MM.1S (cell line): ENCODE measurements around the gene EVL.

Source experiments
- DNase-seq: peaks from one replicate; pipeline ENCODE4 v3.0.0-alpha.2; 2015
- H2AFZ ChIP-seq: fragments of 300-600 bp; sonication (generic); 2 replicates; pipeline ENCODE4 v1.6.0; 2016; ENCODE audit warnings: antibody characterized with exemption, low read length
- H3F3A ChIP-seq: fragments of 300-600 bp; sonication (generic); 2 replicates; pipeline ENCODE4 v1.6.1; 2016; ENCODE audit warnings: mild to moderate bottlenecking, antibody characterized with exemption, low read length, moderate library complexity, mixed read lengths; ENCODE audit not compliant: insufficient read depth
- H3K27ac ChIP-seq: fragments of 300-600 bp; sonication (generic); 2 replicates; pipeline ENCODE4 v1.5.1; 2016; ENCODE audit warnings: mild to moderate bottlenecking, low read length
- H3K27me3 ChIP-seq: fragments of 300-600 bp; sonication (generic); replicated peaks from 2 replicates; pipeline ENCODE4 v1.6.0; 2016; ENCODE audit warnings: low read length; ENCODE audit not compliant: insufficient read depth
- H3K36me3 ChIP-seq: fragments of 300-600 bp; sonication (generic); replicated peaks from 2 replicates; pipeline ENCODE4 v1.6.1; 2016; ENCODE audit warnings: mild to moderate bottlenecking, low read length, mixed read lengths; ENCODE audit not compliant: insufficient read depth
- H3K4me1 ChIP-seq: fragments of 300-600 bp; sonication (generic); 2 replicates; pipeline ENCODE4 v1.6.1; 2016; ENCODE audit warnings: low read length, mixed read lengths
- H3K4me2 ChIP-seq: fragments of 300-600 bp; sonication (generic); 2 replicates; pipeline ENCODE4 v1.6.0; 2016; ENCODE audit warnings: low read depth, low read length
- H3K4me3 ChIP-seq: fragments of 300-600 bp; sonication (generic); 2 replicates; pipeline ENCODE4 v1.5.1; 2016; ENCODE audit warnings: low read length, mixed read lengths
- H3K79me2 ChIP-seq: fragments of 300-600 bp; sonication (generic); 2 replicates; pipeline ENCODE4 v1.6.1; 2016; ENCODE audit warnings: mixed run types, low read length, mixed read lengths
- H3K9ac ChIP-seq: fragments of 300-600 bp; sonication (generic); 2 replicates; pipeline ENCODE4 v1.6.1; 2016; ENCODE audit warnings: low read length, mixed read lengths
- H3K9me2 ChIP-seq: fragments of 300-600 bp; sonication (generic); replicated peaks from 2 replicates; pipeline ENCODE4 v1.6.1; 2016; ENCODE audit warnings: mild to moderate bottlenecking, low read length, mixed read lengths; ENCODE audit not compliant: insufficient read depth
- H3K9me3 ChIP-seq: fragments of 300-600 bp; sonication (generic); replicated peaks from 2 replicates; pipeline ENCODE4 v1.6.1; 2016; ENCODE audit warnings: mild to moderate bottlenecking, low read length, mixed read lengths; ENCODE audit not compliant: insufficient read depth
- H4K20me1 ChIP-seq: fragments of 300-600 bp; sonication (generic); 2 replicates; pipeline ENCODE4 v1.6.1; 2016; ENCODE audit warnings: mild to moderate bottlenecking, low read length, moderate library complexity, mixed read lengths; ENCODE audit not compliant: insufficient read depth
- CTCF ChIP-seq: fragments of 300-600 bp; sonication (generic); IDR thresholded peaks from 2 replicates; pipeline ENCODE4 v1.5.1; 2016; ENCODE audit warnings: antibody characterized with exemption, low read length, mixed read lengths
- EZH2 ChIP-seq: fragments of 300-600 bp; sonication (generic); optimal IDR thresholded peaks from 2 replicates; pipeline ENCODE3; 2017; ENCODE audit warnings: low read depth, mild to moderate bottlenecking, antibody characterized with exemption, low read length, mixed read lengths
- EZH2phosphoT487 ChIP-seq: fragments of 300-600 bp; sonication (generic); IDR thresholded peaks from 2 replicates; pipeline ENCODE4 v1.6.1; 2018; ENCODE audit warnings: antibody characterized with exemption, low read length

EVL gene

GRCh38 chr14:100152091-100152490 is 86.9 kb downstream of the EVL start:
- DNase-seq: no peak
- Histone ChIP-seq H3K9me2 (no peaks in the 10 kb centered on the region), H3K4me3 (no peak overlapping the region)

GRCh38 chr14:100153560-100153959 is 88.3 kb downstream of the EVL start:
- no peak overlapping the region for H3K4me3 ChIP-seq

More at GRCh38 chr14:100152091-100152490, 86.9 kb downstream of the EVL start:
- Histone ChIP-seq H3K9me3 (no peaks in the 10 kb centered on the region), H3K4me1 (no peaks in the 10 kb centered on the region), H3K27ac (no peak overlapping the region), H3K27me3 (no peaks in the 10 kb centered on the region; the same call in 1 of the 2 replicates), H3K36me3 (no peaks in the 10 kb centered on the region), H3K79me2 (no peaks in the 10 kb centered on the region), H4K20me1 (no peaks in the 10 kb centered on the region), H3F3A (no peaks in the 10 kb centered on the region), H3K9ac (no peak overlapping the region), H3K4me2 (no peak overlapping the region), H2AFZ (no peak overlapping the region)
- TF ChIP-seq EZH2phosphoT487: no peak
- no peak for TF ChIP-seq EZH2
- TF ChIP-seq CTCF: no peak

GRCh38 chr14:100155049-100155621 is 89.9 kb downstream of the EVL start:
- H3K27ac ChIP-seq: no peak overlapping the region
- DNase-seq: peak; percentile 6
- no peaks in the 10 kb centered on the region for H3F3A ChIP-seq
- no peaks in the 10 kb centered on the region for H3K4me1 ChIP-seq
- no peaks in the 10 kb centered on the region for H3K36me3 ChIP-seq
- H2AFZ ChIP-seq: no peak overlapping the region
- H3K4me2 ChIP-seq: no peak overlapping the region
- H3K4me3 ChIP-seq: no peak overlapping the region
- H3K9me3 ChIP-seq: no peaks in the 10 kb centered on the region
- H3K27me3 ChIP-seq: no peaks in the 10 kb centered on the region
- H3K9ac ChIP-seq: no peak overlapping the region
- H3K79me2 ChIP-seq: no peaks in the 10 kb centered on the region
- no peaks in the 10 kb centered on the region for H4K20me1 ChIP-seq
- H3K9me2 ChIP-seq: no peaks in the 10 kb centered on the region
- TF ChIP-seq CTCF (peak; percentile 45), EZH2phosphoT487 (no peak), EZH2 (no peak)

More at GRCh38 chr14:100153560-100153959, 88.3 kb downstream of the EVL start:
- Histone ChIP-seq H3K4me1 (no peaks in the 10 kb centered on the region), H3K9ac (no peak overlapping the region), H3K36me3 (no peaks in the 10 kb centered on the region), H3K9me2 (no peaks in the 10 kb centered on the region), H3F3A (no peaks in the 10 kb centered on the region), H3K9me3 (no peaks in the 10 kb centered on the region), H2AFZ (no peak overlapping the region), H3K79me2 (no peaks in the 10 kb centered on the region), H3K27me3 (no peaks in the 10 kb centered on the region), H3K27ac (no peak overlapping the region), H3K4me2 (no peak overlapping the region), H4K20me1 (no peaks in the 10 kb centered on the region)
- TF ChIP-seq CTCF: no peak
- no peak for TF ChIP-seq EZH2phosphoT487
- TF ChIP-seq EZH2: no peak
- no peak for DNase-seq
